Adipocyte (in vitro differentiated cells): ENCODE data around the gene MDM2.
"Not testable (repeated sequence)": the region's sequence is repeated elsewhere in the genome, so short reads cannot be mapped to it uniquely, and the experiment has no call there.

Source experiments
- DNase-seq: peaks from one replicate; pipeline ENCODE4 v3.0.0-alpha.2; 2015; ENCODE audit warnings: low read depth
- H3K27me3 ChIP-seq: replicated peaks from 2 replicates; pipeline ENCODE4 v1.7.0; 2013; ENCODE audit warnings: mild to moderate bottlenecking, low read length, moderate library complexity; ENCODE audit not compliant: control insufficient read depth, insufficient read depth
- H3K36me3 ChIP-seq: 2 replicates; pipeline ENCODE4 v1.7.0; 2013; ENCODE audit warnings: low read length, mild to moderate bottlenecking, moderate library complexity; ENCODE audit not compliant: control insufficient read depth, insufficient read depth, severe bottlenecking
- H3K4me1 ChIP-seq: 2 replicates; pipeline ENCODE4 v1.7.0; 2013; ENCODE audit warnings: mild to moderate bottlenecking, low read length, moderate library complexity; ENCODE audit not compliant: control insufficient read depth, insufficient read depth
- H3K4me3 ChIP-seq: 2 replicates; pipeline ENCODE4 v1.7.0; 2013; ENCODE audit warnings: mild to moderate bottlenecking, low read length, moderate library complexity
- H3K9ac ChIP-seq: 2 replicates; pipeline ENCODE4 v1.7.0; 2013; ENCODE audit warnings: mild to moderate bottlenecking, low read length, moderate library complexity
- H3K9me3 ChIP-seq: 2 replicates; pipeline ENCODE4 v1.7.0; 2013; ENCODE audit warnings: mild to moderate bottlenecking, low read length, moderate library complexity; ENCODE audit not compliant: control insufficient read depth

MDM2 gene

DNA sequence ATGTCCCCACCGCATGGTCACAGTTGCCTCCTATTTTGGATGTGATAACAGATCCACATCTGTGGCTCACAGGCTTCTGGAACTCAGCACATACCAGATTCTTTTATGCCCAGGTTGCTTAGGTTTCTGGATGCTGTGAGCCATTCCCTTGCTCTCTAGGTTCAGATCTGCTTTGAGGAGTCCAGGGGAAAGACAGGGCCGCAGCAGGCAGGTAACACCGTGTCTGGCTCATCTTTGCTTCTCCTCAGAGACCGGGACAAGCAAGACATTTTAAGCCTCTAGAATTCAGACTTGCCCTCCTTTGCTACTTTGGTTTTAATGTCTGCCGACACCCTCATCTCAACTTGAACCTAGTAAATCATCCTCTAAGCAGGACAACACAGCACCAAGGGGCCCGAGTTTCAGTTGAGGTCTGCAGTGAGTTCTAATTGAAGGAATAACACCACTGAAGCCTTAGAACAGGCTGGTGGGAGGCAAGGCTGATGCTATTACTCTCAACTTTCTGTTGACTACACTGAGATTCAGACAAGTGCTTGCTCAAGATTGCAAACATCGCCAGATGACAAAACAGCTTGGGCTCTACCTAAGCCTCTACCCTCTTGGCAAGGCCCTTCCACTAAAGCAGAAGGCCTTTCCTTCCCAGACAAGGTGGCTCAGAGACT is 55.3 kb downstream of the MDM2 start:
- Histone ChIP-seq H3K4me3 (no peak overlapping the region), H3K27me3 (no peaks in the 10 kb centered on the region), H3K9ac (peak overlapping the region; percentile 1), H3K9me3 (no peaks in the 10 kb centered on the region), H3K4me1 (peaks cover 10% of the 10 kb centered on the region), H3K36me3 (peaks cover 65% of the 10 kb centered on the region)
- no peak for DNase-seq

DNA sequence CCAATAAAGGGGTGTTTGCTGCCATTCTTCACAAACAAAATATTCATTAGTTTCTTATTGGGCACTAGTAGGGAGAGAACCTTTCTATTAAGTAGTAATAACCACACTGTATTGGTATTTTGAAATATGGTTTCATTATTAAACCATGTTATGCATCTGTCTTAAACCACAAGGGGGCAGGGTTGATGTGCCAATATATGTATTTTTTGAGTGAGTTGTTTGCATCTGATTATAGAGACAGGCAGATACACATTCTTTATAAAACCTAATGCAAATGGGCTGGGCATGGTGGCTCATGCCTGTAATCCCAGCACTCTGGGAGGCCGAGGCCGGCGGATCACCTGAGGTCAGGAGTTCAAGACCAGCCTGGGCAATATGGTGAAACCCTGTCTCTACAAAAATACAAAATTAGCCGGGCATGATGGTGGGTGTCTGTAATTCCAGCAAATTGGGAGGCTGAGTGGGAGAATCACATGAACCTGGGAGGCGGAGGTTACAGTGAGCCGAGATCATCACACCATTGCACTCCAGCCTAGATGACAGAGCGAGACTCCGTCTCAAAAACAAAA is 56.0 kb downstream of the MDM2 start:
- H3K9ac ChIP-seq, result peak overlapping the region; percentile 1
- peaks cover 66% of the 10 kb centered on the region for H3K36me3 ChIP-seq
- H3K4me1 ChIP-seq, H3K27me3 ChIP-seq, H3K4me3 ChIP-seq, H3K9me3 ChIP-seq: not testable (repeated sequence)
- peak; percentile 86 for DNase-seq

DNA sequence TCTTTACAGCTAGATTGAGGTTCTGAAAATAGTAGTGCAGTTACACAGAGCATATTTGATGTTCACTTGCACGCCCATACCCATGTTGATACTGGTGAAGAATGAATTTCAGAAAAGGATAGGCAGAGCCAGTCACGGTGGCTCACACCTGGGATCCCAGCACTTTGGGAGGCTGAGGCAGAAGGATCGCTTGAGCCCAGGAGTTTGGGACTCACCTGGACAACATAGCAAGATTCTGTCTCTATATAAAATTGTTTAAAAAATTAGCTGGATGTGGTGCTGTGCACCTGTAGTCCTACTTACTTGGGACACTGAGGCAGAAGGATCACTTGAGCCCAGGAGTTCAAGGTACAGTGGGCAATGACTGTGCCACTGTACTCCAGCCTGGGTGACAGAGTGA is 56.6 kb downstream of the MDM2 start:
- peaks cover 10% of the 10 kb centered on the region for H3K4me1 ChIP-seq
- H3K9me3 ChIP-seq, result no peaks in the 10 kb centered on the region
- DNase-seq, result no peak

GRCh38 chr12:68865399-68866164 is 57.6 kb downstream of the MDM2 start:
- Histone ChIP-seq H3K4me1 (peaks cover 10% of the 10 kb centered on the region), H3K36me3 (peaks cover 72% of the 10 kb centered on the region), H3K27me3 (no peaks in the 10 kb centered on the region), H3K9me3 (no peaks in the 10 kb centered on the region), H3K4me3 (no peak overlapping the region), H3K9ac (no peak overlapping the region)
- DNase-seq, result no peak

More for the DNA sequence above, 56.6 kb downstream of the MDM2 start:
- Histone ChIP-seq H3K27me3 (no peaks in the 10 kb centered on the region), H3K4me3 (no peak overlapping the region), H3K9ac (no peak overlapping the region), H3K36me3 (peaks cover 67% of the 10 kb centered on the region)

DNA sequence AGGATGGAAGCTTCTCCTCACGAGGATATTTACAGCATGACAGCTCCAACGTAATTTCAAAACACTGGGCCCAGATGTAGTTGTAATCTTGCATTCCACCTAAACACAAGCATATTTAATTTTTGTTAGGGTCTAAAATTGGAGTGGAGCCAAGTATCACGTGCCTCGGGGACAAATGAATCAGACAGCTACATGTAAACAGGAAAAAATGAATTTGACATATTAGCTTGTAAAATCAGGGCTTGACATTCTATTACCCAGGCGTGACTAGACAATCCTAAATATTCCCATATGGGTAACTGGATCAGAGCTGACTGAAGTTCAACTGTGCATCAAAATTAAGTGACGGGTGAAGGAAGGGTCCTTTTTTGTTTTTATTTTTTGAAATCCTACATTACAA is 59.0 kb downstream of the MDM2 start:
- peaks cover 82% of the 10 kb centered on the region for H3K36me3 ChIP-seq
- no peaks in the 10 kb centered on the region for H3K9me3 ChIP-seq
- no peaks in the 10 kb centered on the region for H3K27me3 ChIP-seq
- H3K4me1 ChIP-seq, result peaks cover 10% of the 10 kb centered on the region
- H3K4me3 ChIP-seq, result no peak overlapping the region
- H3K9ac ChIP-seq, result no peak overlapping the region
- DNase-seq, result peak; percentile 22

- DNase-seq, result no peak
- H3K4me3 ChIP-seq, result no peak overlapping the region
- no peaks in the 10 kb centered on the region for H3K9me3 ChIP-seq
These were observed 59.6 kb downstream of the MDM2 start for GRCh38 chr12:68867606-68868005.

DNA sequence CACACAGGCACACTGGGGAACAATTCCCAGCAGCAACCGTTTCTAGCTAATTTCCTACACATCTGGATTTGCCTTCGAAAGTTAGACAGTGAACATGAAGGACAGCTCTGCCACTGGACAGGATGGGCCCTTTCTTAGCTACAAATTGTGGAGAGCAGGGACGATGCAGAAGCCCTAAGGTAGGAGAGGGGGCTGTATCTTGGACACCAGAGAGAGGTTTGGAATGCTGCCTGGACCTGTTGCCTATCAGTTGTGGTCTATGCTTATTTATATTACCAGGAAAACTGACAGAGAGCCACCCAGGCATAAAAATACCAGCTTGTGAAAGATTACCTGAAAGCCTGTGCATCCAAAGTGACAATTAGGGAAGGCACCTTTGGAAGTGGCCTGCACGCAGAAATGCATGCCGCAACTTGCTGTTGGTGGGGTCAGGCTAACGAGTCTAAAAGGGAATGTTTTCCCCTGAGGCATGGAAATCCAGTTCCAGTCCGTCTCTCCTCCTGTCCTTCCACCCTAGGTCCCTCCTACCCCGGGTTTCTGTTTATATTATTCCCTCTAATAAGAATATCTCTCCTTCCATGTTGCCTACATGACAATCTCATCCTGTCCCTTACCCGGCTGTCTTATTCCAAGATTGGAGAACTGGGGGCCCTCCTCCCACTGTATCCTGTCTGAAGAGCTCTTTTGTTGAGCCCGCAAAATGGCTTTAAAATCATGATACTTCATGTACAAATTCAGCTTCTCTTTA is 60.2 kb downstream of the MDM2 start:
- no peak for DNase-seq
- Histone ChIP-seq H3K9me3 (no peaks in the 10 kb centered on the region), H3K27me3 (no peaks in the 10 kb centered on the region)

More at GRCh38 chr12:68867606-68868005, 59.6 kb downstream of the MDM2 start:
- peaks cover 87% of the 10 kb centered on the region for H3K36me3 ChIP-seq
- H3K9ac ChIP-seq, result no peak overlapping the region
- peaks cover 10% of the 10 kb centered on the region for H3K4me1 ChIP-seq
- H3K27me3 ChIP-seq, result no peaks in the 10 kb centered on the region

GRCh38 chr12:68870011-68870410 is 62.0 kb downstream of the MDM2 start:
- no peaks in the 10 kb centered on the region for H3K9me3 ChIP-seq
- no peaks in the 10 kb centered on the region for H3K27me3 ChIP-seq
- H3K4me3 ChIP-seq, result no peak overlapping the region
- peaks cover 87% of the 10 kb centered on the region for H3K36me3 ChIP-seq
- H3K9ac ChIP-seq, result no peak overlapping the region
- DNase-seq, result no peak
- H3K4me1 ChIP-seq, result no peaks in the 10 kb centered on the region

More for the DNA sequence above, 60.2 kb downstream of the MDM2 start:
- H3K9ac ChIP-seq, result no peak overlapping the region
- H3K4me1 ChIP-seq, result peaks cover 6% of the 10 kb centered on the region
- no peak overlapping the region for H3K4me3 ChIP-seq
- peaks cover 88% of the 10 kb centered on the region for H3K36me3 ChIP-seq

- Histone ChIP-seq H3K4me1 (no peaks in the 10 kb centered on the region), H3K4me3 (no peak overlapping the region), H3K27me3 (no peaks in the 10 kb centered on the region), H3K9me3 (no peaks in the 10 kb centered on the region), H3K36me3 (peaks cover 82% of the 10 kb centered on the region), H3K9ac (no peak overlapping the region)
- no peak for DNase-seq
These were observed 62.5 kb downstream of the MDM2 start for GRCh38 chr12:68870443-68870842.

GRCh38 chr12:68871396-68871795 is 63.4 kb downstream of the MDM2 start:
- Histone ChIP-seq H3K4me3 (no peak overlapping the region), H3K27me3 (no peaks in the 10 kb centered on the region), H3K36me3 (peaks cover 78% of the 10 kb centered on the region), H3K4me1 (peaks cover 5% of the 10 kb centered on the region), H3K9me3 (no peaks in the 10 kb centered on the region), H3K9ac (no peak overlapping the region)
- no peak for DNase-seq

GRCh38 chr12:68871921-68872320 is 63.9 kb downstream of the MDM2 start:
- no peaks in the 10 kb centered on the region for H3K9me3 ChIP-seq
- H3K36me3 ChIP-seq, result peaks cover 77% of the 10 kb centered on the region
- DNase-seq, result no peak
- peaks cover 7% of the 10 kb centered on the region for H3K4me1 ChIP-seq
- no peak overlapping the region for H3K4me3 ChIP-seq
- H3K9ac ChIP-seq, result no peak overlapping the region
- H3K27me3 ChIP-seq, result no peaks in the 10 kb centered on the region
